H1 (cell line): ENCODE data around the gene CAD. TPM values are rescaled to one million over a fixed set of nuclear protein-coding genes. Genes with fewer than 3 reads are reported as not detected.

Experiments used
- CTCF ChIA-PET: fragments of 300-600 bp; sonication (Branson Sonifier 250); formaldehyde crosslinking; loops from one replicate; lab custom pipeline; 2021; ENCODE audit not compliant: partially characterized antibody; lab: Charles Lee
- POLR2A ChIA-PET: fragments of 300-600 bp; sonication (Branson Sonifier 250); formaldehyde crosslinking; loops from one replicate; lab custom pipeline; 2021; ENCODE audit warnings: inconsistent platforms; ENCODE audit not compliant: partially characterized antibody; lab: Charles Lee
- DNase-seq, 2 experiments: peaks; one replicate each; pipeline versions ENCODE4 v3.0.0 to v3.0.0-alpha.2; 2010 to 2022; ENCODE audit warnings: low spot score in 2 of 2, low read depth in 1 of 2, mixed read lengths in 1 of 2
- FAIRE-seq: peaks from 2 replicates; lab custom pipeline; 2011; peaks lifted over from hg19 to GRCh38; lab: Jason Lieb, UNC
- H2AFZ ChIP-seq: 2 replicates; pipeline ENCODE4 v1.8.1; 2012; ENCODE audit warnings: low read length, inconsistent platforms
- H2AK5ac ChIP-seq: 2 replicates; pipeline ENCODE4 v1.6.1; 2013; ENCODE audit warnings: low read depth, low read length
- H2BK120ac ChIP-seq: replicated peaks from 2 replicates; pipeline ENCODE3; 2013; ENCODE audit warnings: low read depth, low read length, inconsistent platforms
- H2BK12ac ChIP-seq: 2 replicates; pipeline ENCODE4 v1.6.1; 2013; ENCODE audit warnings: low read depth, low read length
- H2BK15ac ChIP-seq: 2 replicates; pipeline ENCODE4 v1.6.1; 2013; ENCODE audit warnings: low read length
- H2BK20ac ChIP-seq: 2 replicates; pipeline ENCODE4 v1.6.1; 2013; ENCODE audit warnings: low read length
- H2BK5ac ChIP-seq: 2 replicates; pipeline ENCODE4 v1.6.1; 2013; ENCODE audit warnings: low read depth, low read length
- H3K14ac ChIP-seq: 2 replicates; pipeline ENCODE4 v1.6.1; 2013; ENCODE audit warnings: inconsistent platforms; ENCODE audit not compliant: insufficient read length
- H3K18ac ChIP-seq: 2 replicates; pipeline ENCODE4 v1.6.1; 2013; ENCODE audit warnings: low read length; ENCODE audit errors: extremely low read depth
- H3K23ac ChIP-seq: 2 replicates; pipeline ENCODE4 v1.6.1; 2013; ENCODE audit warnings: inconsistent platforms; ENCODE audit not compliant: insufficient read length
- H3K23me2 ChIP-seq: 2 replicates; pipeline ENCODE4 v1.6.1; 2013; ENCODE audit warnings: low read depth, low read length
- H3K27ac ChIP-seq: 2 replicates; pipeline ENCODE4 v1.6.1; 2011; ENCODE audit warnings: low read depth, low read length, inconsistent platforms
- H3K27me3 ChIP-seq, 4 experiments: replicated peaks in 1 of 4; 1 replicate in 1 of 4; 2 replicates in 3 of 4; pipeline versions ENCODE4 v1.6.1 to v1.8.1; 2011 to 2013; ENCODE audit warnings: low read length in 3 of 4, mild to moderate bottlenecking in 3 of 4, inconsistent platforms in 2 of 4, mixed read lengths in 2 of 4, moderate library complexity in 1 of 4; ENCODE audit not compliant: control insufficient read depth in 3 of 4, insufficient read depth in 3 of 4; ENCODE audit errors: extremely low read depth in 1 of 4
- H3K36me3 ChIP-seq, 4 experiments: 2 replicates each; pipeline versions ENCODE4 v1.6.1 to v1.8.1; 2011 to 2013; ENCODE audit warnings: mild to moderate bottlenecking in 4 of 4, low read length in 3 of 4, moderate library complexity in 2 of 4, control low read depth in 1 of 4, inconsistent platforms in 1 of 4; ENCODE audit not compliant: insufficient read depth in 4 of 4, control insufficient read depth in 2 of 4
- H3K4ac ChIP-seq: replicated peaks from 2 replicates; pipeline ENCODE3; 2013; ENCODE audit warnings: low read length, low read depth, mixed read lengths, inconsistent platforms; ENCODE audit not compliant: insufficient read length
- H3K4me1 ChIP-seq, 4 experiments: replicated peaks in 1 of 4; 1 replicate in 1 of 4; 2 replicates in 3 of 4; pipeline versions ENCODE4 v1.6.1 to v1.8.1; 2011 to 2013; ENCODE audit warnings: low read length in 3 of 4, inconsistent platforms in 2 of 4, mixed read lengths in 1 of 4; ENCODE audit not compliant: insufficient read depth in 4 of 4, control insufficient read depth in 3 of 4
- H3K4me2 ChIP-seq, 2 experiments: 2 replicates each; pipeline versions ENCODE4 v1.6.1 to v1.8.1; 2011 to 2013; ENCODE audit warnings: low read depth in 2 of 2, low read length in 2 of 2, control low read depth in 1 of 2, inconsistent platforms in 1 of 2, mild to moderate bottlenecking in 1 of 2; ENCODE audit not compliant: insufficient read depth in 1 of 2
- H3K4me3 ChIP-seq, 4 experiments: fragments of 200-600, 300-600 bp in 1 of 4; sonication (generic), shearing (Covaris generic), sonication (Bioruptor Twin) in 1 of 4; 2 replicates each; pipeline versions ENCODE4 v1.5.1 to v1.8.1; 2011 to 2016; ENCODE audit warnings: low read length in 4 of 4, low read depth in 3 of 4, control low read depth in 2 of 4, inconsistent platforms in 2 of 4, mild to moderate bottlenecking in 2 of 4, mixed read lengths in 1 of 4, moderate library complexity in 1 of 4; ENCODE audit not compliant: insufficient read depth in 2 of 4; ENCODE audit errors: extremely low read depth in 1 of 4
- H3K56ac ChIP-seq: replicated peaks from 2 replicates; pipeline ENCODE3; 2013; ENCODE audit warnings: low read depth, mild to moderate bottlenecking, mixed read lengths, low read length, inconsistent platforms; ENCODE audit not compliant: insufficient read length
- H3K79me1 ChIP-seq: 2 replicates; pipeline ENCODE4 v1.6.1; 2013; ENCODE audit warnings: low read depth, low read length, control low read depth
- H3K79me2 ChIP-seq, 2 experiments: 2 replicates each; pipeline versions ENCODE4 v1.6.1 to v1.8.1; 2012 to 2013; ENCODE audit warnings: low read length in 2 of 2, mild to moderate bottlenecking in 2 of 2, inconsistent platforms in 1 of 2; ENCODE audit not compliant: insufficient read depth in 2 of 2, control insufficient read depth in 1 of 2
- H3K9ac ChIP-seq, 4 experiments: replicated peaks in 1 of 4; 1 replicate in 1 of 4; 2 replicates in 3 of 4; pipeline versions ENCODE4 v1.6.1 to v1.8.1; 2011 to 2013; ENCODE audit warnings: low read depth in 3 of 4, low read length in 3 of 4, control low read depth in 2 of 4, mild to moderate bottlenecking in 2 of 4, moderate library complexity in 2 of 4, inconsistent platforms in 1 of 4; ENCODE audit errors: extremely low read depth in 1 of 4
- H3K9me3 ChIP-seq, 2 experiments: 2 replicates each; pipeline versions ENCODE4 v1.6.1 to v1.8.1; 2012 to 2013; ENCODE audit warnings: mild to moderate bottlenecking in 2 of 2, moderate library complexity in 2 of 2, control low read depth in 1 of 2, inconsistent platforms in 1 of 2, low read depth in 1 of 2, low read length in 1 of 2, mixed read lengths in 1 of 2; ENCODE audit not compliant: insufficient read depth in 2 of 2
- H4K20me1 ChIP-seq, 2 experiments: replicated peaks in 1 of 2; 2 replicates each; pipeline versions ENCODE3 to v1.8.1; 2011 to 2013; ENCODE audit warnings: inconsistent platforms in 2 of 2, low read length in 2 of 2, mild to moderate bottlenecking in 1 of 2; ENCODE audit not compliant: insufficient read depth in 2 of 2, control insufficient read depth in 1 of 2
- H4K5ac ChIP-seq: 2 replicates; pipeline ENCODE4 v1.6.1; 2013; ENCODE audit warnings: low read length, low read depth, mixed read lengths, inconsistent platforms; ENCODE audit not compliant: insufficient read length
- H4K8ac ChIP-seq: 2 replicates; pipeline ENCODE4 v1.8.0; 2013; ENCODE audit warnings: mild to moderate bottlenecking, moderate library complexity, low read length, inconsistent platforms; ENCODE audit not compliant: insufficient read depth; ENCODE audit errors: extremely low read depth
- H4K91ac ChIP-seq: replicated peaks from 2 replicates; pipeline ENCODE3; 2013; ENCODE audit warnings: low read length, mixed read lengths, inconsistent platforms; ENCODE audit not compliant: insufficient read length
- E2F6 ChIP-seq: IDR thresholded peaks from 2 replicates; pipeline ENCODE4 v1.6.1; 2012; ENCODE audit warnings: inconsistent platforms
- EZH2 ChIP-seq: fragments of 200-600 bp; sonication (generic); IDR thresholded peaks from 2 replicates; pipeline ENCODE4 v1.7.1; 2012; ENCODE audit warnings: low read depth, mild to moderate bottlenecking, moderate library complexity, low read length, inconsistent platforms; ENCODE audit not compliant: severe bottlenecking
- KDM4A ChIP-seq: IDR thresholded peaks from one replicate; pipeline ENCODE4 v1.7.1; 2012; ENCODE audit warnings: low read depth, mild to moderate bottlenecking, moderate library complexity, low read length, inconsistent platforms; ENCODE audit not compliant: severe bottlenecking
- MAX ChIP-seq: IDR thresholded peaks from 2 replicates; pipeline ENCODE4 v1.6.1; 2012; ENCODE audit warnings: inconsistent platforms
- PHF8 ChIP-seq: fragments of 200-600 bp; sonication (generic); conservative IDR thresholded peaks from 2 replicates; pipeline ENCODE4 v1.7.1; 2012; ENCODE audit warnings: low read depth, mild to moderate bottlenecking, inconsistent platforms, low read length, moderate library complexity
- RNF2 ChIP-seq: fragments of 200-900, 300-1000 bp; sonication (generic); IDR thresholded peaks from 2 replicates; pipeline ENCODE4 v1.7.1; 2016; ENCODE audit warnings: borderline replicate concordance, low read depth, mild to moderate bottlenecking, antibody characterized with exemption, low read length; ENCODE audit not compliant: poor library complexity, severe bottlenecking; ENCODE audit errors: missing control alignments
- SUZ12 ChIP-seq: fragments of 200-600 bp; sonication (generic); IDR thresholded peaks from 2 replicates; pipeline ENCODE4 v1.6.1; 2012; ENCODE audit warnings: mild to moderate bottlenecking, inconsistent platforms, low read length, moderate library complexity, mixed read lengths
- whole genome bisulfite sequencing, 2 experiments: shearing (Covaris generic) in 1 of 2; methylation state at CpG; one replicate each; pipeline versions ENCODE4 v1.1.6 to v1.1.7; 2013 to 2015; ENCODE audit warnings: low lambda C conversion rate in 2 of 2, mixed read lengths in 2 of 2, inconsistent platforms in 1 of 2, low coverage in 1 of 2, missing lambda C conversion rate in 1 of 2; ENCODE audit not compliant: insufficient replicate concordance in 2 of 2, insufficient coverage in 1 of 2, insufficient read length in 1 of 2; ENCODE audit errors: extremely low coverage in 1 of 2, missing lambda C conversion rate in 1 of 2; 5-methylcytosine and 5-hydroxymethylcytosine counted together
- polyA plus RNA-seq, 7 experiments: library from polyadenylated mRNA; depleted of rRNA in 3 of 7; stranded (reverse) in 5 of 7; unstranded in 2 of 7; fragments of >200 nt in 5 of 7; fragments of 200-250 nt in 2 of 7; gene quantifications; 1 replicate in 5 of 7; 2 replicates in 1 of 7; 4 replicates in 1 of 7; pipeline versions ENCODE4 v1.2.1 to v1.2.3, GENCODE V29; 2011 to 2013; ENCODE audit warnings: missing spikeins in 2 of 7, mixed read lengths in 2 of 7
- total RNA-seq: library from RNA; stranded (reverse); fragmentation: NEBNext Ultra II Directional; extraction: Animal tissue kit (Norgen Biotek cat#: 25700); gene quantifications from 2 replicates; pipeline ENCODE4 v1.2.1, GENCODE V29; 2021

The CAD gene
- total and polyA plus RNA-seq, 2 of the 8 experiments (the other 6 are each of a cell fraction or from before 2014, with no cell fraction given): 130 to 146 TPM

DNA sequence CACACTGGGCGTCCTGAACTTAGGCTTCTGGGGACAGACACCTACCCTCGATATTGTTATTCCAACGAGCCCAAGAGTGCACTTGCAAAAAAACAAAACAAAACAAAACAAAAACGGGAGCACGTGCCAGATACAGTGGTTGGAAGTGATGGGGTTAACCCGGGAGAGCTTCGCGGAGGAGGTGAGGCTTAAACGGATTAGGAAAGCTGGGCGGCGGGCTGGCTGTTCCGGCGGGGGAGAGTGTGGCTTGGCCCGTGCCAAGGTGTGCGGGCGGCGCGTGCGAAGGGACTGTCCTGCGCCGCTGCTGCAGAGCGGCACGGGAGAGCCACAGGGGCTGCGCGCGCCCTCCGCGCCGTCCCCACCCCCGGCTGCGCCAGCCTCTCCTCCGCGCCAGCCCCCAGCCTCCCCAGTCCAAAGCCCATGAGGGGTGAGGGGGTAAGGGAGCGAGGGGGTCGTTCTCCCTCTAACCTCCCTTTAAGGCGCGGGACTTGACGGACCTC is 47.1 kb downstream of the CAD start:
- H4K20me1 ChIP-seq: peaks cover 0 to 8% of the 10 kb centered on the region in 2 experiments
- H3K9me3 ChIP-seq: no peaks in the 10 kb centered on the region
- H3K4ac ChIP-seq: no peak overlapping the region
- H2AFZ ChIP-seq: peak overlapping the region; percentile 31; the same call in 1 of the 2 replicates
- peak overlapping the region; percentile 60 to 85 (median 63) for H3K4me3 ChIP-seq
- no peak overlapping the region for H3K14ac ChIP-seq
- DNase-seq: peak in 1 of 2 experiments; percentile 76
- no peaks in the 10 kb centered on the region for H3K79me1 ChIP-seq
- no peak overlapping the region for H3K23ac ChIP-seq
- H3K9ac ChIP-seq: peak overlapping the region in 3 of 4 experiments; percentile 22 to 44 (median 42); a peak in 4 of 7 replicates
- peaks cover 3 to 19% (median 14%) of the 10 kb centered on the region in 4 experiments for H3K4me1 ChIP-seq
- H2BK12ac ChIP-seq: peak overlapping the region; percentile 77; the same call in 1 of the 2 replicates
- peak; percentile 77 for TF ChIP-seq RNF2
- TF ChIP-seq PHF8: no peak
- no peak for TF ChIP-seq KDM4A
- TF ChIP-seq SUZ12: peak; percentile 32; the same call in 1 of the 2 replicates
- peak; percentile 64 for TF ChIP-seq EZH2
- TF ChIP-seq MAX: peak; percentile 85
- peak; percentile 84 for TF ChIP-seq E2F6
- H2BK15ac ChIP-seq: peak overlapping the region; percentile 75; the same call in 1 of the 2 replicates
- H2AK5ac ChIP-seq: no peak overlapping the region
- peak overlapping the region; percentile 88 to 99 for H3K4me2 ChIP-seq
- FAIRE-seq: no peak
- 0 out of 2 replicates have a peak overlapping the region, but pooled peaks have one; percentile 75 for H3K18ac ChIP-seq
- CTCF ChIA-PET: interaction anchor here (0.6 to 14.1 kb wide), 21 partner anchors 9 to 238 kb away, joined by 3 to 288 read pairs (median 5); partner anchors contain the start of genes ABHD1, DNAJC5G, EIF2B4 and PREB
- no peak overlapping the region for H3K27ac ChIP-seq
- H4K91ac ChIP-seq: peak overlapping the region; percentile 22
- H4K5ac ChIP-seq: no peak overlapping the region
- POLR2A ChIA-PET: interaction anchor here (0.9 to 8.2 kb wide), 9 partner anchors 9 to 105 kb away, joined by 3 to 71 read pairs (median 5); partner anchors contain the start of genes ATRAID, DNAJC5G, SLC5A6 and TRIM54
- peak overlapping the region; percentile 91; the same call in 1 of the 2 replicates for H4K8ac ChIP-seq
- H2BK20ac ChIP-seq: no peak overlapping the region
- no peak overlapping the region for H2BK120ac ChIP-seq
- WGBS, 2 experiments: 2% methylated on average over 36 of the region's 38 CpGs; no CpG with 5 or more reads in 1 of the 2 experiments
- H3K36me3 ChIP-seq: no peaks in the 10 kb centered on the region
- peaks cover 39 to 73% (median 61%) of the 10 kb centered on the region in 4 experiments for H3K27me3 ChIP-seq
- H3K79me2 ChIP-seq: peaks cover 0 to 2% of the 10 kb centered on the region in 2 experiments; a peak in 1 of 4 replicates
- H3K23me2 ChIP-seq: peaks cover 19% of the 10 kb centered on the region; the same call in 1 of the 2 replicates
- no peak overlapping the region for H3K56ac ChIP-seq
- no peak overlapping the region for H2BK5ac ChIP-seq
